Activated T-cell treated with anti-CD3 and anti-CD28 coated beads, Interleukin-2, amount 50 U/mL, for 4 hours (primary cell): Measurements from ENCODE around the gene MIEF1. TPM values are rescaled to one million over a fixed set of nuclear protein-coding genes. Genes with fewer than 3 reads are reported as not detected.
"Not testable (repeated sequence)": the region's sequence is repeated elsewhere in the genome, so short reads cannot be mapped to it uniquely, and the experiment has no call there.

Experiments
- ATAC-seq, 2 donors: fragments of 200-7000 bp; cut with Tn5 transposase; one replicate each; pipeline ENCODE4 v1.10.0; 2021
- DNase-seq: peaks from one replicate; pipeline ENCODE4 v3.0.0-alpha.2; 2020
- H3K27me3 Mint-ChIP-seq: one replicate; pipeline ENCODE4 v1.8.0; 2021; ENCODE audit warnings: low read depth, mixed read lengths
- H3K36me3 Mint-ChIP-seq: one replicate; pipeline ENCODE4 v1.8.0; 2022; ENCODE audit warnings: mixed read lengths; ENCODE audit not compliant: insufficient read depth
- H3K4me1 Mint-ChIP-seq: one replicate; pipeline ENCODE4 v1.8.0; 2021; ENCODE audit warnings: low read depth, mixed read lengths
- H3K4me3 Mint-ChIP-seq: one replicate; pipeline ENCODE4 v1.8.0; 2021; ENCODE audit warnings: mild to moderate bottlenecking, moderate library complexity, mixed read lengths
- H3K9me3 Mint-ChIP-seq: one replicate; pipeline ENCODE4 v1.8.0; 2021; ENCODE audit warnings: mixed read lengths
- total RNA-seq, 3 donors: library from RNA; stranded (reverse); gene quantifications; one replicate each; pipeline ENCODE4 v1.2.1, GENCODE V29; 2021

MIEF1 gene
- total RNA-seq, 3 donors from 2014 or later: 69.9 to 76.6 (median 70.7) TPM

DNA sequence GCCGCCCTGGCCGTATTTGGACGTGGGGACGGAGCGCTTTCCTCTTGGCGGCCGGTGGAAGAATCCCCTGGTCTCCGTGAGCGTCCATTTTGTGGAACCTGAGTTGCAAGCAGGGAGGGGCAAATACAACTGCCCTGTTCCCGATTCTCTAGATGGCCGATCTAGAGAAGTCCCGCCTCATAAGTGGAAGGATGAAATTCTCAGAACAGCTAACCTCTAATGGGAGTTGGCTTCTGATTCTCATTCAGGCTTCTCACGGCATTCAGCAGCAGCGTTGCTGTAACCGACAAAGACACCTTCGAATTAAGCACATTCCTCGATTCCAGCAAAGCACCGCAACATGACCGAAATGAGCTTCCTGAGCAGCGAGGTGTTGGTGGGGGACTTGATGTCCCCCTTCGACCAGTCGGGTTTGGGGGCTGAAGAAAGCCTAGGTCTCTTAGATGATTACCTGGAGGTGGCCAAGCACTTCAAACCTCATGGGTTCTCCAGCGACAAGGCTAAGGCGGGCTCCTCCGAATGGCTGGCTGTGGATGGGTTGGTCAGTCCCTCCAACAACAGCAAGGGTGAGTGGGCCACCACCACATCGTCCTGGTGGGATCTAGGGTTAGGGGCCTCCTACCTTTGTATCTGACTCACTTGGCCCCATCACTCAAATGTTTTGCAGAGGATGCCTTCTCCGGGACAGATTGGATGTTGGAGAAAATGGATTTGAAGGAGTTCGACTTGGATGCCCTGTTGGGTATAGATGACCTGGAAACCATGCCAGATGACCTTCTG lies 19.2 kb downstream of the MIEF1 start:
- H3K27me3 Mint-ChIP-seq, H3K9me3 Mint-ChIP-seq, DNase-seq, ATAC-seq: not testable (repeated sequence)
- H3K4me1 Mint-ChIP-seq: peaks cover 51% of the 10 kb centered on the region
- peaks cover 40% of the 10 kb centered on the region for H3K36me3 Mint-ChIP-seq
- peak overlapping the region; percentile 96 for H3K4me3 Mint-ChIP-seq

GRCh38 chr22:39522091-39522490 lies 20.0 kb downstream of the MIEF1 start:
- not testable (repeated sequence) for H3K27me3 Mint-ChIP-seq, DNase-seq, H3K9me3 Mint-ChIP-seq, ATAC-seq
- peaks cover 40% of the 10 kb centered on the region for H3K36me3 Mint-ChIP-seq
- peak overlapping the region; percentile 96 for H3K4me3 Mint-ChIP-seq
- H3K4me1 Mint-ChIP-seq: peaks cover 54% of the 10 kb centered on the region

DNA sequence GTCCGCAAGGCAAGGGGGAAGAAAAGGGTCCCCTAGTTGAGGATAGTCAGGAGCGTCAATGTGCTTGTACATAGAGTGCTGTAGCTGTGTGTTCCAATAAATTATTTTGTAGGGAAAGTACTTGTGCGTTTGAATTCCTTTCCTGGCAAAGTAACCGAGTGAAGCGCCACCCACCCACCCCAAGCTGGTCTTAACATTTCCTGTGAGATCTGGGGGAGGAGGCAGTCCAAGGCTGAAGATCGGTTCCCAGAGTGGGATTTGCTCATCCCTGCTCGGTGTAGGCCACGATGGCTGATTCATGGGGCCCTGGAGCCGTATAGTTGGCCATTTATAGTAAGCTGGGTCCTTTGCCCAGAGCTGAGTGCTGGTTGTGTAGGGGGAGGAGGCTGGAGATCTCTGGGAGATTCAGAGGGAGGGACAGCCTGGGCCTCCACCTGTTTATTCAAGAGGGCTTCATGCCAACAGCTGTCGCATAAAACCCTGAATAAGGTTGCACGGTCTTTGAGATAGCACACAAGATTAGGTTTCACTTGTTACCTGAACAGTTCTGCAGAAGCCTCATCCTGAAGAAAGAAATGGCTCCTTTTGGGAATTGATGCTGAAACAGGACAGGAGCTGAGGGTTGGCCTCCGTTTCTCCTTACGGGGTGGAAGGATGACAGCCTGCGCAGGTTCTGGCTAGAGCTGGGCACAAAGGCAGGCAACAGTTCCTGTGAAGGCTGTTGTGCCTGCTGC lies 20.6 kb downstream of the MIEF1 start:
- Mint-ChIP-seq H3K36me3 (peaks cover 40% of the 10 kb centered on the region), H3K27me3 (peaks cover 2% of the 10 kb centered on the region), H3K4me1 (peaks cover 60% of the 10 kb centered on the region), H3K4me3 (peak overlapping the region; percentile 96), H3K9me3 (no peaks in the 10 kb centered on the region)
- ATAC-seq (peak; percentile 3 to 4), DNase-seq (no peak)

DNA sequence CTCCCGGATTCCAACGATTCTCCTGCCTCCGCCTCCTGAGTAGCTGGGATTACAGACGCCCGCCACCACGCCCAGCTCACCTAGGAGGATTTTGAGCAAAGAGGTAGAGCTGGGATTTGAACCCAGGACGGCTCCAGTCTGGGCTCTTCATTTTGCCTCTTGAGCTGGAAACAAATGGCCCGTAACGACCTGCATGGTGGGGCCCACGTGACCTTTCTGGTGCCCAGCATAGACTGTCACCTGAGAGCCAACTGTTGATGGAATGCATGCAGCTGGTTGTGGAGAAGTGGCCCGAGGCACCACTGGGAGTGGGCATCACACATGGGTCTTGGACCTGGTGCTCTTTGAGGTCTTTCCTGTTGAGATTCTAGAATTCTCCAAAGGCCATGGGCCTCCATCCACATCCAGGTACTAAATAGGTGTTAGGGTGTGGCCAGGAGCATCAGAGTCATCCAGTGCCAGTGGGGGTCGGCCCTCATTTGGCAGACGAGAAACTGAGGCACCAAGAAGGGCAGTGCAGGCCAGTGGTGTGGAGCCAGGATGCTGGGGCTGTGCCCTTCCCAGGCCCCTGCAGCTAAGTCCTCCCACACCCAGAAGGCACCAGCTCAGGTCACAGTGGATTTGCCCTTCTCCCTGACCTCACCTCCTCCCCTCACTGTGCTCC lies 22.1 kb downstream of the MIEF1 start:
- Mint-ChIP-seq H3K9me3 (no peaks in the 10 kb centered on the region), H3K36me3 (peaks cover 42% of the 10 kb centered on the region), H3K4me1 (peaks cover 65% of the 10 kb centered on the region), H3K27me3 (peaks cover 2% of the 10 kb centered on the region), H3K4me3 (peak overlapping the region; percentile 29)
- no peak for ATAC-seq
- DNase-seq: no peak

DNA sequence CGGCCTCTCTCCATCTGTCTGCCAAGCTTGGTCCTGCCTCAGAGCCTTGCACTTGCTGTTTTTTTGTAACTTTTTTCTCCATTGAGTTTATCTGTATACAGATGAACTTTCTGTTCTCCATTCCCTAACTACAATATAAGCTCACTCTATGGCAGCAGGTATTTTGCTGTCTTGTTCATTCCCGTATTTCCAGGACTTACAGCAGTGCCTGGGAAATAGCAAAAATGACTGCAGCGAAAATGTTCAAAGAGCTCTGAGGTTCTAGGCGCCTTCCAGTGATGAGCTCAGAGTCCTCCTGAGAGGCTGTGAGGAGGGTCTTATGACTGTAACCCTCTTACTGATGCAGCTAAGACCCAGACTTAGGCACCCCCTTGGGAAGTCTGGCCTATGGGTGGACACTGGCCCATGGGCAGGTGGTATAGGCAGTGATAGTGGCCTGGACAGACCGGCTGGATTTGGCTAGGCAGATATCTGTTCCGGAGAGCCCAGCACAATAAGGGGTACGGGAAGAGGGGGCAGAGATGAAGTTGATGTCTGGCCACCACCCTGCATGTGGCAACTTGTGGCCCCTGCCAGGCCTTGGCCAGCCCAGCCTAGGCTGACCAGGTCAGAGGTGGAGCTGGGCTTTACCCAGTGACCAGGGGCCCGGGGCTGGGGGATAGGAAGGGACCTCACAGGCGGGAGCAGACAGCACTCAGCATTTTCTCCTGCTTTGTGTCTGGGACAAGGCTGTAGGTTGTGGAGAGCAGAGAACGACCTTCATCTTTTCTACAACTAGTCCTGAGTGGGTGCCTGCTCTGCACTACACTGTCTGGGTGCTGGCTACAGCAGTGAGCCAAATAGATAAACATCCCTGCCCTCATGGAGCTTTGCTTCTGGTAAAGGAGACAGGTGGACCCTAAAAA lies 22.9 kb downstream of the MIEF1 start:
- ATAC-seq: no peak
- Mint-ChIP-seq H3K27me3 (peaks cover 2% of the 10 kb centered on the region), H3K9me3 (no peaks in the 10 kb centered on the region), H3K4me3 (peak overlapping the region; percentile 29), H3K4me1 (peaks cover 72% of the 10 kb centered on the region), H3K36me3 (peaks cover 49% of the 10 kb centered on the region)
- DNase-seq: no peak

- Mint-ChIP-seq H3K36me3 (peaks cover 49% of the 10 kb centered on the region), H3K4me1 (peaks cover 78% of the 10 kb centered on the region), H3K27me3 (no peaks in the 10 kb centered on the region), H3K4me3 (no peak overlapping the region), H3K9me3 (no peaks in the 10 kb centered on the region)
- ATAC-seq (no peak), DNase-seq (no peak)
Observed at GRCh38 chr22:39525658-39525975, 23.5 kb downstream of the MIEF1 start.

GRCh38 chr22:39526736-39527171 lies 24.7 kb downstream of the MIEF1 start:
- no peaks in the 10 kb centered on the region for H3K9me3 Mint-ChIP-seq
- H3K4me1 Mint-ChIP-seq: peaks cover 86% of the 10 kb centered on the region
- no peak overlapping the region for H3K4me3 Mint-ChIP-seq
- no peak for ATAC-seq
- peaks cover 49% of the 10 kb centered on the region for H3K36me3 Mint-ChIP-seq
- DNase-seq: no peak
- H3K27me3 Mint-ChIP-seq: no peaks in the 10 kb centered on the region

DNA sequence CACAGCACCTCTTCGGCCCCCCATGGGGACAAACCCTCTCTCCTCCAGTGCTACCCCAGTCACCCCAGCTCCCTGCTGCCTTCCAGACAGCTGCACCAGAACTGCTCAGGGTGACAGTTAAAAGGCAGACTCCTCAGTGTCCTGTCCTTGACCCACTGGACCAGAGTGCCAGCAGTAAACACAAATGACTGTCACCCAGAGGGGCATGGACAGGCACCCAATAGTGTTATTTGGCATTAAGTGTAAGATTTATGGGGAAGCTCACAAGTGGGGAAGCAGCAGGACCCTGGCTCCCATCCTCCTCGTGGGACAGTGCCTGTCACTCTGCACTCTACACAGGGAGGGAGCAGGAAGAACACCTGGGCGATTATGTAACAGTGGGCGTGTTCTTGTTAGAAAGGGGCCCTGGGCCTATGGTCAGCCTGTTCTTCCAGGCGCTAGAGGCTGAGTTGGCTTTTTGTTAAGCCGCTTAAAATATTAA lies 25.4 kb downstream of the MIEF1 start:
- Mint-ChIP-seq H3K4me1 (peaks cover 83% of the 10 kb centered on the region), H3K9me3 (no peaks in the 10 kb centered on the region), H3K4me3 (no peak overlapping the region), H3K27me3 (no peaks in the 10 kb centered on the region), H3K36me3 (peaks cover 45% of the 10 kb centered on the region)
- DNase-seq (no peak), ATAC-seq (no peak)

DNA sequence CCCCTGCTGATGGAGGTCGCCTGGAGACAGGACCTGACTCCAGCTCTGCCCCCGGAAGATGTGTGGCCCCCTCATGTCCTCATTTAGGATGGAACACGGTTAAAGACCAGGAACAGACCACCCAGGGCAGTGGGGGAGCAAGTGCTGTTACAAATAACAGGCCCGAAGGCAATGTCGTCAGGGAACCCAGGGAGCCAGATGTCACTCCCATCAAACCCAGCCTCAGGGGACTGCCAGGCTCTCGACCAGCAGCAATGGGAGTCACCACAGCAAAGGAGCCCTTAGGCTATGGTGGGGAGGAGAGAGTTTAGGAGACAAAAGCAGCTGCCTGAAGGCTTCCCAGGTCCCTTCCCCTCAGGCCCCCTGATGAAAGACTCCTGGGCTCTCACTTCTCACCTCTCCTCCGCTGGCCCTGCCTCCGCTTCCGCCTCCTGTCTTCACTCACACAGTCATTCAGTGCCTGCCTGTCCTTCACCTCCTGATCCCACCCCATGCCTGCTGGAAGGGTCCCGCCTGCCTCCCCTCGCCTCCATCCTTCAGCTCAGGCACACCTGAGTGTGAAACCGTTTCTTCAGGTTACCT lies 26.1 kb downstream of the MIEF1 start:
- ATAC-seq (no peak), DNase-seq (no peak)
- Mint-ChIP-seq H3K9me3 (no peaks in the 10 kb centered on the region), H3K27me3 (no peaks in the 10 kb centered on the region), H3K4me3 (peak overlapping the region; percentile 97), H3K4me1 (peaks cover 81% of the 10 kb centered on the region), H3K36me3 (peaks cover 39% of the 10 kb centered on the region)

DNA sequence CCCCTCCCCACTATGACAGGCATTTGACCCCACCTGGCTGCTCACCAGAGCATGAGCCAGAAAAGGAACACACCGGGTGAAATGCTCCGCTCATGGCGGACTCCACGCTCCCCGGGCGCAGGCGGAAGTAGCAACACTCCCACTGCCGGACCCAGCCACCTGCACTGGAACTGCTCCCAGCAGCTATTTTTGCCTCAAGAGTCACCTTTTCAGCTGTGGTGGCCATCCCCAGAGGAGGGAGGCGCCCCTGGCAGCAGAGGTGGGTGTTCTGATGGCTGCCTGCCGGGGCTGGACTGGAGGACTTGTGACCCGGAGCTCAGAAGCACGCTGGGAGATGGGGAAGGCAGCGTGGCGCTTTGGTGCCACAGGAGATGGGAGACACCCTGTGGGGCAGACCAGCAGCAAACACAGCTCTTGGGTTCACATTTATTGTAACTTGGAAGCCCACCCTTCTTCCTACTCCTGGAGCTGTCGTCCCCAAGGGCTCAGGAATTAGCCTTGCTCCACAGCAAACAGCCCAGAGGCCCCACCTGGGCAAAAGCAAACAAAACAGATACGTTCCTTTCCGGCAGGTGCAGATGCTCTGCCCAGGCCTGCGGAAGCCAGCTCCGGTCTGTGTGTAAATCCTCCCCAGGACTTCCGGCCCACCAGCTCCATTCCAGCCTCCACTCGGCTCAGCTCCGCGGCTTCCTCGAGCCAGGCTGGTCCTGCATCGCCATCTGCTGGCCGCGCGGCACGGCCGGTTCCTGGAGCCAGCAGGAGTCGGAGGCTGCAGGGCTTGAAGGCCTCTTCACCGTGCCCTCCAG lies 26.8 kb downstream of the MIEF1 start:
- peak; percentile 85 for DNase-seq
- Mint-ChIP-seq H3K4me3 (peak overlapping the region; percentile 97), H3K36me3 (peaks cover 34% of the 10 kb centered on the region)

DNA sequence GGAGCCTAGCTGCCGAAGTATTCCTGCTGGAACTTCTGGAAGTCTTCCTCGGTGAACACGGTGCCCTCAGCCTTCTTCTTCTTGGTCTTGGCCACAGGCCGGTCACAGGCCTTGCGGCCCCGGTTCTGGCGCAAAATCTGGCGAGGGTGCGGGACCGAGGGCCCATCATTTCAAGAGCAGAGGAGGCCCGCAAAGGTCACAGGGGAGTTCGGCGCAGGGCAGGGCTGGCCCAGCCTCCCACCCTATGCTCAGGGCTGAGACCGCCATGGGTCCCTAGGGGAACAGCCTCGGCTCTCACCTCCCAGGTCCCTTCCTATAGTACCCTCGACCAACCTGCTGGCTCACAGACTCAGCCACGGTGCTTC lies 27.4 kb downstream of the MIEF1 start:
- Mint-ChIP-seq H3K4me1 (peaks cover 79% of the 10 kb centered on the region), H3K36me3 (peaks cover 33% of the 10 kb centered on the region), H3K9me3 (no peaks in the 10 kb centered on the region), H3K4me3 (peak overlapping the region; percentile 97), H3K27me3 (no peaks in the 10 kb centered on the region)
- ATAC-seq (no peak), DNase-seq (no peak)

More for the DNA sequence above, 26.8 kb downstream of the MIEF1 start:
- Mint-ChIP-seq H3K9me3 (no peaks in the 10 kb centered on the region), H3K27me3 (no peaks in the 10 kb centered on the region), H3K4me1 (peaks cover 80% of the 10 kb centered on the region)
- peak; percentile 29 to 42 for ATAC-seq

DNA sequence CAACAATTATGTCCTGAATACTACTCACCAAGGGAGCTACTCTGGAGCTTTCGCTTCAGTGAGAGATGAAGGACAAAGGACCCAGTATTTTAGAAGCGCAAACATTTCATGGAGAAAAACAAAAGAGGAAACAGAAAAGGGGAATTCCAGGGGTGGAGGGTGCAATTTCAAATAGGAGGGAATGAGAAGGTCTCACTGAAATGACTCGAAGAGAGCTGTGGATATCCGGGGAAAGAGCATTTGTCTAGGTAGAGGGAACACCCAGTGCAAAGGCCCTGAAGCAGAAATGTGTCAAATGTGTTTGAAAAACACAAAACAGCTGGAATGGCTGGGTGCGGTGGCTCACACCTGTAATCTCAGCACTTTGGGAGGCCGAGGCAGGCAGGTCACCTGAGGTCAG lies 28.0 kb downstream of the MIEF1 start:
- no peak for DNase-seq
- H3K4me3 Mint-ChIP-seq: peak overlapping the region; percentile 97
- peaks cover 29% of the 10 kb centered on the region for H3K36me3 Mint-ChIP-seq
- no peaks in the 10 kb centered on the region for H3K9me3 Mint-ChIP-seq
- ATAC-seq: no peak
- peaks cover 74% of the 10 kb centered on the region for H3K4me1 Mint-ChIP-seq
- no peaks in the 10 kb centered on the region for H3K27me3 Mint-ChIP-seq
